IMR-90 (cell line): ENCODE measurements around the gene HPSE. TPM values are rescaled to one million over a fixed set of nuclear protein-coding genes. Genes with fewer than 3 reads are reported as not detected.

Experiments
- ATAC-seq: fragments of 200-7000 bp; cut with Tn5 transposase; 2 replicates; pipeline ENCODE4 v1.9.1; 2020; ENCODE audit warnings: low read depth, mild to moderate bottlenecking, moderate library complexity
- BruUV-seq: library from RNA; stranded (reverse); fragments of 400-500 nt; replicated peaks from 2 replicates; lab custom pipeline; 2021; lab: Mats Ljungman, UMichigan
- CTCF ChIA-PET: fragments of 300-600 bp; formaldehyde crosslinking; extraction: SDS; loops from one replicate; lab custom pipeline; 2021; ENCODE audit warnings: antibody characterized with exemption; lab: Yijun Ruan, JAX
- POLR2A ChIA-PET: fragments of 300-600 bp; sonication (Branson Sonifier 250); formaldehyde crosslinking; loops from one replicate; lab custom pipeline; 2022; ENCODE audit warnings: antibody characterized with exemption; ENCODE audit not compliant: unreplicated experiment; lab: Charles Lee
- DNase-seq: peaks from one replicate; pipeline ENCODE4 v3.0.0; 2013
- H2AFZ ChIP-seq: replicated peaks from 2 replicates; pipeline ENCODE3; 2013; ENCODE audit warnings: low read length, mild to moderate bottlenecking; ENCODE audit not compliant: poor library complexity
- H2AK5ac ChIP-seq: 2 replicates; pipeline ENCODE4 v1.6.1; 2013; ENCODE audit warnings: low read depth, low read length, inconsistent platforms
- H2AK9ac ChIP-seq: replicated peaks from 2 replicates; pipeline ENCODE3; 2013; ENCODE audit warnings: mild to moderate bottlenecking, low read depth, low read length, moderate library complexity; ENCODE audit not compliant: poor library complexity
- H2BK120ac ChIP-seq: 2 replicates; pipeline ENCODE4 v1.6.1; 2013; ENCODE audit warnings: low read depth, low read length, inconsistent platforms
- H2BK15ac ChIP-seq: 3 replicates; pipeline ENCODE4 v1.6.1; 2013; ENCODE audit warnings: low read depth, low read length, inconsistent platforms
- H2BK20ac ChIP-seq: 2 replicates; pipeline ENCODE4 v1.6.1; 2013; ENCODE audit warnings: low read depth, mild to moderate bottlenecking, inconsistent platforms, low read length, moderate library complexity
- H2BK5ac ChIP-seq: 2 replicates; pipeline ENCODE4 v1.6.1; 2013; ENCODE audit warnings: mild to moderate bottlenecking, low read depth, low read length, inconsistent platforms; ENCODE audit not compliant: poor library complexity, severe bottlenecking
- H3K14ac ChIP-seq: replicated peaks from 2 replicates; pipeline ENCODE4 v1.6.1; 2013; ENCODE audit warnings: low read depth, low read length, inconsistent platforms
- H3K18ac ChIP-seq: 2 replicates; pipeline ENCODE4 v1.6.1; 2013; ENCODE audit warnings: low read depth, low read length, control low read depth
- H3K23ac ChIP-seq: 2 replicates; pipeline ENCODE4 v1.6.1; 2013; ENCODE audit warnings: low read depth, low read length, inconsistent platforms
- H3K27ac ChIP-seq: 2 replicates; pipeline ENCODE4 v1.5.1; 2013; ENCODE audit warnings: mild to moderate bottlenecking, control low read depth, low read length; ENCODE audit not compliant: insufficient read depth
- H3K27me3 ChIP-seq: 2 replicates; pipeline ENCODE4 v1.6.1; 2013; ENCODE audit warnings: low read length; ENCODE audit not compliant: control insufficient read depth, insufficient read depth
- H3K36me3 ChIP-seq: 2 replicates; pipeline ENCODE4 v1.6.1; 2013; ENCODE audit warnings: low read length, mixed read lengths; ENCODE audit not compliant: control insufficient read depth, insufficient read depth
- H3K4ac ChIP-seq: 2 replicates; pipeline ENCODE4 v1.6.1; 2013; ENCODE audit warnings: low read depth, low read length, inconsistent platforms
- H3K4me1 ChIP-seq: 2 replicates; pipeline ENCODE4 v1.6.1; 2013; ENCODE audit warnings: low read length, mixed read lengths; ENCODE audit not compliant: control insufficient read depth, insufficient read depth
- H3K4me2 ChIP-seq: 2 replicates; pipeline ENCODE4 v1.6.1; 2013; ENCODE audit warnings: low read depth, mild to moderate bottlenecking, control low read depth, low read length, moderate library complexity
- H3K4me3 ChIP-seq: 2 replicates; pipeline ENCODE4 v1.5.1; 2013; ENCODE audit warnings: low read depth, mild to moderate bottlenecking, control low read depth, low read length, moderate library complexity; ENCODE audit not compliant: insufficient read depth
- H3K56ac ChIP-seq: 2 replicates; pipeline ENCODE4 v1.6.1; 2013; ENCODE audit warnings: low read length, inconsistent platforms; ENCODE audit not compliant: insufficient read depth; ENCODE audit errors: extremely low read depth
- H3K79me1 ChIP-seq, 2 experiments: 2 replicates each; pipeline ENCODE4 v1.6.1; 2013; ENCODE audit warnings: low read length in 2 of 2, inconsistent platforms in 1 of 2, low read depth in 1 of 2
- H3K9ac ChIP-seq: 2 replicates; pipeline ENCODE4 v1.6.1; 2013; ENCODE audit warnings: low read depth, low read length, control low read depth
- H3K9me1 ChIP-seq: 2 replicates; pipeline ENCODE4 v1.6.1; 2013; ENCODE audit warnings: low read length, inconsistent platforms; ENCODE audit not compliant: insufficient read depth
- H3K9me3 ChIP-seq: 2 replicates; pipeline ENCODE4 v1.6.1; 2013; ENCODE audit warnings: low read length; ENCODE audit not compliant: control insufficient read depth, insufficient read depth
- H4K20me1 ChIP-seq: 2 replicates; pipeline ENCODE4 v1.6.1; 2013; ENCODE audit warnings: low read length, inconsistent platforms; ENCODE audit not compliant: insufficient read depth
- H4K5ac ChIP-seq: 2 replicates; pipeline ENCODE4 v1.6.1; 2013; ENCODE audit warnings: mild to moderate bottlenecking, low read depth, low read length, control low read depth
- H4K8ac ChIP-seq, 2 experiments: 2 replicates each; pipeline ENCODE4 v1.6.1; 2013; ENCODE audit warnings: low read depth in 2 of 2, low read length in 2 of 2, control low read depth in 1 of 2, inconsistent platforms in 1 of 2
- H4K91ac ChIP-seq: 2 replicates; pipeline ENCODE4 v1.6.1; 2013; ENCODE audit warnings: low read depth, low read length, inconsistent platforms; ENCODE audit not compliant: insufficient read depth
- BHLHE40 ChIP-seq: fragments of 150-350 bp; IDR thresholded peaks from 2 replicates; pipeline ENCODE4 v1.6.1; 2016; ENCODE audit warnings: mild to moderate bottlenecking, low read depth, low read length
- CEBPB ChIP-seq: IDR thresholded peaks from 2 replicates; pipeline ENCODE4 v1.6.1; 2012; ENCODE audit warnings: low read depth, low read length, improper control_type of control experiment
- CHD1 ChIP-seq: IDR thresholded peaks from 2 replicates; pipeline ENCODE4 v1.6.1; 2012; ENCODE audit warnings: low read depth, low read length, improper control_type of control experiment
- FOS ChIP-seq: fragments of 150-350 bp; IDR thresholded peaks from 2 replicates; pipeline ENCODE4 v1.6.1; 2016; ENCODE audit warnings: low read depth, low read length
- MAFK ChIP-seq: IDR thresholded peaks from 2 replicates; pipeline ENCODE4 v1.6.1; 2012; ENCODE audit warnings: low read depth, low read length, improper control_type of control experiment
- MAZ ChIP-seq: IDR thresholded peaks from 2 replicates; pipeline ENCODE4 v1.6.1; 2012; ENCODE audit warnings: low read depth, mild to moderate bottlenecking, low read length, improper control_type of control experiment, moderate library complexity, borderline replicate concordance
- MXI1 ChIP-seq: IDR thresholded peaks from 2 replicates; pipeline ENCODE4 v1.6.1; 2012; ENCODE audit warnings: low read depth, mild to moderate bottlenecking, low read length, moderate library complexity, borderline replicate concordance
- NFE2L2 ChIP-seq: fragments of 150-350 bp; IDR thresholded peaks from 2 replicates; pipeline ENCODE4 v1.6.1; 2016; ENCODE audit warnings: low read depth, mild to moderate bottlenecking, low read length
- POLR2A ChIP-seq: IDR thresholded peaks from 2 replicates; pipeline ENCODE4 v1.6.1; 2012; ENCODE audit warnings: mild to moderate bottlenecking, low read depth, low read length
- RAD21 ChIP-seq: IDR thresholded peaks from 2 replicates; pipeline ENCODE4 v1.6.1; 2012; ENCODE audit warnings: low read length, improper control_type of control experiment
- RCOR1 ChIP-seq: IDR thresholded peaks from 2 replicates; pipeline ENCODE4 v1.6.1; 2012; ENCODE audit warnings: mild to moderate bottlenecking, low read length, improper control_type of control experiment; ENCODE audit not compliant: insufficient replicate concordance
- RFX5 ChIP-seq: IDR thresholded peaks from 2 replicates; pipeline ENCODE4 v1.8.0; 2012; ENCODE audit warnings: low read depth, mild to moderate bottlenecking, low read length, moderate library complexity
- SMC3 ChIP-seq: fragments of 150-350 bp; IDR thresholded peaks from 2 replicates; pipeline ENCODE4 v1.6.1; 2016; ENCODE audit warnings: low read depth, mild to moderate bottlenecking, antibody characterized with exemption, low read length, moderate library complexity
- WGBS, 2 experiments: methylation state at CpG; one replicate each; pipeline versions ENCODE4 v1.1.5 to v1.1.7; 2013; ENCODE audit warnings: missing lambda C conversion rate in 2 of 2; ENCODE audit not compliant: insufficient read length in 1 of 2; ENCODE audit errors: extremely low coverage in 2 of 2; 5-methylcytosine and 5-hydroxymethylcytosine counted together
- dilution Hi-C: fragments of 300-500 bp; cut with HindIII; formaldehyde crosslinking; loops from one replicate; pipeline ENCODE4 v1.14.3; 2018; ENCODE audit warnings: low sequenced_read_pairs; ENCODE audit not compliant: unreplicated experiment
- in situ Hi-C: fragments of 300-500 bp; cut with MboI; formaldehyde crosslinking; loops from 3 replicates; pipeline ENCODE4 v1.14.3; 2019; ENCODE audit warnings: low sequenced_read_pairs, inconsistent platforms, mixed read lengths
- intact Hi-C: fragments of 100-400 bp; cut with micrococcal nuclease; formaldehyde crosslinking; loops from 2 replicates; pipeline ENCODE4 v1.10.0; 2022
- polyA plus RNA-seq, 3 experiments: library from polyadenylated mRNA; depleted of rRNA; stranded (reverse); fragments of >200 nt; gene quantifications; 2 replicates each; pipeline ENCODE4 v1.2.3, GENCODE V29; 2012; ENCODE audit warnings: low replicate concordance in 1 of 3
- total RNA-seq: library from RNA; depleted of rRNA; stranded (reverse); fragments of >200 nt; gene quantifications from 2 replicates; pipeline ENCODE4 v1.2.3, GENCODE V29; 2012
- TF ChIP-seq, protein P1 (sequence below): fragments of 150-350 bp; IDR thresholded peaks from 2 replicates; pipeline ENCODE4 v1.6.1; 2017; ENCODE audit warnings: mild to moderate bottlenecking, antibody characterized with exemption, low read length, low read depth
- TF ChIP-seq, protein P2 (sequence below): conservative IDR thresholded peaks from 2 replicates; pipeline ENCODE4 v1.5.1; 2012; ENCODE audit warnings: mild to moderate bottlenecking, low read depth, low read length, improper control_type of control experiment
- TF ChIP-seq, protein P3 (sequence below): fragments of 150-350 bp; IDR thresholded peaks from 2 replicates; pipeline ENCODE4 v1.6.1; 2016; ENCODE audit warnings: low read depth, mild to moderate bottlenecking, low read length, moderate library complexity, borderline replicate concordance

Gene HPSE
- total and polyA plus RNA-seq, 2 of the 4 experiments (the other 2 are of a cell fraction), result under 0.01 to 0.09 TPM

DNA sequence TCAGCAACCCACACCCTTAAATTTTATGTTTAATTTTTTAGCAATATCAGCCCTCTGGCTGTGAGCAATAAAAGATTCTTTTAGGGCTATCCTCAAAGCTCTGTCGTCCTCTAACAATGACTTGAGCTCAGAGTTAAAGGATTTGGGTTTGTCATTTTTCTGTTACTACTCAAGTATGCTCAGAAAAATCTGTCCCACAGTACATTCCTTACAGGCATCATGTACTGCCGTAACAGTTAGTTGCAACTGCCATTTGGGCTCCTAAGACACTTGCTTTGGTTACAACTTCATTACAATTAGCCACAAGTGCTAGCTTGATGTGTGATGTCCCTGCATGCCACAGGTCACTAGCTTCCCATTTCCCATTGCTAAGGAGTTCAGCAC is 83.2 kb downstream of the HPSE start:
- Histone ChIP-seq H3K9me1 (peaks cover 9% of the 10 kb centered on the region; the same call in 1 of the 2 replicates), H2BK20ac (peak overlapping the region; percentile 20; the same call in 1 of the 2 replicates), H4K91ac (no peak overlapping the region), H3K36me3 (no peaks in the 10 kb centered on the region), H3K4me1 (no peaks in the 10 kb centered on the region; the same call in 1 of the 2 replicates), H3K9ac (no peak overlapping the region), H2AK5ac (peak overlapping the region; percentile 51; the same call in 1 of the 2 replicates), H3K4me2 (no peak overlapping the region), H4K20me1 (no peaks in the 10 kb centered on the region), H2BK5ac (no peak overlapping the region), H2BK15ac (0 out of 3 replicates have a peak overlapping the region, but pooled peaks have one; percentile 54), H3K23ac (no peak overlapping the region), H3K18ac (no peak overlapping the region), H3K56ac (no peak overlapping the region), H4K8ac (no peak overlapping the region), H3K79me1 (no peaks in the 10 kb centered on the region), H4K5ac (no peak overlapping the region), H2BK120ac (peak overlapping the region; percentile 37; the same call in 1 of the 2 replicates), H3K4ac (peak overlapping the region; percentile 48; the same call in 1 of the 2 replicates), H3K4me3 (no peak overlapping the region), H2AK9ac (no peak overlapping the region), H2AFZ (no peak overlapping the region), H3K27me3 (no peaks in the 10 kb centered on the region), H3K14ac (peak overlapping the region; percentile 37; the same call in 1 of the 2 replicates), H3K9me3 (no peaks in the 10 kb centered on the region), H3K27ac (no peak overlapping the region)
- DNase-seq (no peak), ATAC-seq (no peak)
- TF ChIP-seq NFE2L2 (no peak), FOS (no peak), CEBPB (no peak), RFX5 (no peak), MAZ (no peak), SMC3 (no peak), MAFK (no peak), POLR2A (no peak), CHD1 (no peak), BHLHE40 (no peak), RCOR1 (no peak), MXI1 (no peak), RAD21 (no peak)
- TF ChIP-seq, protein P1, sequence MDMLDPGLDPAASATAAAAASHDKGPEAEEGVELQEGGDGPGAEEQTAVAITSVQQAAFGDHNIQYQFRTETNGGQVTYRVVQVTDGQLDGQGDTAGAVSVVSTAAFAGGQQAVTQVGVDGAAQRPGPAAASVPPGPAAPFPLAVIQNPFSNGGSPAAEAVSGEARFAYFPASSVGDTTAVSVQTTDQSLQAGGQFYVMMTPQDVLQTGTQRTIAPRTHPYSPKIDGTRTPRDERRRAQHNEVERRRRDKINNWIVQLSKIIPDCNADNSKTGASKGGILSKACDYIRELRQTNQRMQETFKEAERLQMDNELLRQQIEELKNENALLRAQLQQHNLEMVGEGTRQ, result no peak
- TF ChIP-seq, protein P2, sequence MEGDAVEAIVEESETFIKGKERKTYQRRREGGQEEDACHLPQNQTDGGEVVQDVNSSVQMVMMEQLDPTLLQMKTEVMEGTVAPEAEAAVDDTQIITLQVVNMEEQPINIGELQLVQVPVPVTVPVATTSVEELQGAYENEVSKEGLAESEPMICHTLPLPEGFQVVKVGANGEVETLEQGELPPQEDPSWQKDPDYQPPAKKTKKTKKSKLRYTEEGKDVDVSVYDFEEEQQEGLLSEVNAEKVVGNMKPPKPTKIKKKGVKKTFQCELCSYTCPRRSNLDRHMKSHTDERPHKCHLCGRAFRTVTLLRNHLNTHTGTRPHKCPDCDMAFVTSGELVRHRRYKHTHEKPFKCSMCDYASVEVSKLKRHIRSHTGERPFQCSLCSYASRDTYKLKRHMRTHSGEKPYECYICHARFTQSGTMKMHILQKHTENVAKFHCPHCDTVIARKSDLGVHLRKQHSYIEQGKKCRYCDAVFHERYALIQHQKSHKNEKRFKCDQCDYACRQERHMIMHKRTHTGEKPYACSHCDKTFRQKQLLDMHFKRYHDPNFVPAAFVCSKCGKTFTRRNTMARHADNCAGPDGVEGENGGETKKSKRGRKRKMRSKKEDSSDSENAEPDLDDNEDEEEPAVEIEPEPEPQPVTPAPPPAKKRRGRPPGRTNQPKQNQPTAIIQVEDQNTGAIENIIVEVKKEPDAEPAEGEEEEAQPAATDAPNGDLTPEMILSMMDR, result no peak
- TF ChIP-seq, protein P3, sequence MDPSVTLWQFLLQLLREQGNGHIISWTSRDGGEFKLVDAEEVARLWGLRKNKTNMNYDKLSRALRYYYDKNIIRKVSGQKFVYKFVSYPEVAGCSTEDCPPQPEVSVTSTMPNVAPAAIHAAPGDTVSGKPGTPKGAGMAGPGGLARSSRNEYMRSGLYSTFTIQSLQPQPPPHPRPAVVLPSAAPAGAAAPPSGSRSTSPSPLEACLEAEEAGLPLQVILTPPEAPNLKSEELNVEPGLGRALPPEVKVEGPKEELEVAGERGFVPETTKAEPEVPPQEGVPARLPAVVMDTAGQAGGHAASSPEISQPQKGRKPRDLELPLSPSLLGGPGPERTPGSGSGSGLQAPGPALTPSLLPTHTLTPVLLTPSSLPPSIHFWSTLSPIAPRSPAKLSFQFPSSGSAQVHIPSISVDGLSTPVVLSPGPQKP, result no peak
- in situ Hi-C loops (no loop called here), dilution Hi-C loops (no loop called here), intact Hi-C loops (no loop called here)
- POLR2A ChIA-PET, result interaction anchor here (1.2 kb wide), 1 partner anchor 141 kb away, joined by 3 read pairs; no protein-coding TSS in a partner anchor
- WGBS, 2 experiments, result 100% methylated on average over 1 of the region's 2 CpGs; no CpG with 5 or more reads in 1 of the 2 experiments
- no TSS peak for BruUV-seq
- CTCF ChIA-PET, result interaction anchor here (0.8 to 1.1 kb wide), 2 partner anchors 9 kb away, joined by 3 to 4 read pairs; no protein-coding TSS in a partner anchor
